ENCODE data around the gene ZCCHC7. TPM values are rescaled to one million over a fixed set of nuclear protein-coding genes. Genes with fewer than 3 reads are reported as not detected.

The ZCCHC7 gene
- total and polyA plus RNA-seq, 2 donors (not counting 3 experiments of a cell fraction or from before 2014, with no cell fraction given) = 7.4 to 14.8 TPM

DNA sequence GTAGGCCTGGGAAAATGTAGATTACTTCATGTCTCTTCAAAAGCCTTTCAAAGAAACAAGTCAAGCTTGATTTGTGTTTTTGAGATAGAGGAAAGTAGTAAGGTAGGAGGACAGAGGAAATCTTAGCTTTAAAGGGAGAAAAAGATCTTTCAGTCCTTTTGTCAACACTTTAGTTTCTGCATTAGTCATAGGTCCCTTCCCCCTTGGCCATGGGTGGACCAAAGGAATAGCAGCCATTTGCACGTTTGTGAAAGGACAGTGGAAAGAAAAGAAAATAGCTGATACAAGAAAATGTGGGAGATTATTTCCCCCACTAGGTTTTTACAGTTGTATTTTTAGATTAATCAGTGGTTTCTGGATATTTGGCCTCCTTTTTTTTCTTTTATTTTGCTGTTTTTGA lies 180.2 kb downstream of the ZCCHC7 start:
- no peak overlapping the region for H3K4me2 ChIP-seq (ENCODE audit: insufficient read depth, low read length)
- DNase-seq (ENCODE audit: low read depth, low spot score) = peak; percentile 25

GRCh38 chr9:37301042-37301853 lies 180.9 kb downstream of the ZCCHC7 start:
- Histone ChIP-seq H3K36me3 (ENCODE audit: control insufficient read depth in 2 of 2, extremely low read depth in 1 of 2, insufficient read depth in 2 of 2, low read length in 2 of 2) (peaks cover 0 to 3% of the 10 kb centered on the region in 2 experiments), H3K27me3 (ENCODE audit: control insufficient read depth in 2 of 2, insufficient read depth in 2 of 2, low read length in 2 of 2) (no peaks in the 10 kb centered on the region), H4K20me1 (replicated peaks; ENCODE audit: control insufficient read depth, extremely low read depth, insufficient read depth, low read length) (peaks cover 2% of the 10 kb centered on the region), H3K4me2 (ENCODE audit: insufficient read depth, low read length) (no peak overlapping the region), H3K4me3 (replicated peaks in 1 of 3; ENCODE audit: insufficient read depth in 1 of 3, low read depth in 1 of 3, low read length in 3 of 3) (no peak overlapping the region), H3K9me1 (replicated peaks; ENCODE audit: control insufficient read depth, extremely low read depth, insufficient read depth, low read length) (no peaks in the 10 kb centered on the region), H3K4me1 (ENCODE audit: control insufficient read depth, extremely low read depth, insufficient read depth, low read length) (no peaks in the 10 kb centered on the region), H3K9me3 (replicated peaks; ENCODE audit: control insufficient read depth, insufficient read depth, low read length) (no peaks in the 10 kb centered on the region), H3K79me2 (ENCODE audit: control insufficient read depth, insufficient read depth, low read length) (no peaks in the 10 kb centered on the region), H3K27ac (ENCODE audit: insufficient read depth, low read depth, low read length) (no peak overlapping the region), H3K9ac (replicated peaks; ENCODE audit: extremely low read depth, insufficient read depth, low read length) (no peak overlapping the region), H2AFZ (ENCODE audit: low read depth, low read length) (no peak overlapping the region)
- no peak for DNase-seq (ENCODE audit: low read depth, low spot score)
- intact Hi-C loops (cut with micrococcal nuclease) (no loop called here), dilution Hi-C loops (cut with MboI; ENCODE audit: extremely low pct_ligation_motif_present, low sequenced_read_pairs) (no loop called here)
- no TSS peak for BruUV-seq (replicated peaks)
- CTCF ChIA-PET = interaction anchor here (1.1 to 2.9 kb wide), 2 partner anchors 9 to 180 kb away, joined by 3 to 12 read pairs; partner anchors contain the start of gene ZCCHC7
- TF ChIP-seq, protein P1, sequence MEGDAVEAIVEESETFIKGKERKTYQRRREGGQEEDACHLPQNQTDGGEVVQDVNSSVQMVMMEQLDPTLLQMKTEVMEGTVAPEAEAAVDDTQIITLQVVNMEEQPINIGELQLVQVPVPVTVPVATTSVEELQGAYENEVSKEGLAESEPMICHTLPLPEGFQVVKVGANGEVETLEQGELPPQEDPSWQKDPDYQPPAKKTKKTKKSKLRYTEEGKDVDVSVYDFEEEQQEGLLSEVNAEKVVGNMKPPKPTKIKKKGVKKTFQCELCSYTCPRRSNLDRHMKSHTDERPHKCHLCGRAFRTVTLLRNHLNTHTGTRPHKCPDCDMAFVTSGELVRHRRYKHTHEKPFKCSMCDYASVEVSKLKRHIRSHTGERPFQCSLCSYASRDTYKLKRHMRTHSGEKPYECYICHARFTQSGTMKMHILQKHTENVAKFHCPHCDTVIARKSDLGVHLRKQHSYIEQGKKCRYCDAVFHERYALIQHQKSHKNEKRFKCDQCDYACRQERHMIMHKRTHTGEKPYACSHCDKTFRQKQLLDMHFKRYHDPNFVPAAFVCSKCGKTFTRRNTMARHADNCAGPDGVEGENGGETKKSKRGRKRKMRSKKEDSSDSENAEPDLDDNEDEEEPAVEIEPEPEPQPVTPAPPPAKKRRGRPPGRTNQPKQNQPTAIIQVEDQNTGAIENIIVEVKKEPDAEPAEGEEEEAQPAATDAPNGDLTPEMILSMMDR (IDR thresholded peaks at IDR 0.05; ENCODE audit: extremely low read depth in 1 of 2, insufficient read depth in 1 of 2, low read depth in 1 of 2, low read length in 2 of 2) = no peak
- TF ChIP-seq EZH2 (IDR thresholded peaks at IDR 0.05; ENCODE audit: borderline replicate concordance, low read depth, low read length, severe bottlenecking) = no peak
- TF ChIP-seq GATA2 (IDR thresholded peaks at IDR 0.05; ENCODE audit: insufficient read depth, insufficient read length, low read depth, low read length) = no peak
- TF ChIP-seq, protein P2, sequence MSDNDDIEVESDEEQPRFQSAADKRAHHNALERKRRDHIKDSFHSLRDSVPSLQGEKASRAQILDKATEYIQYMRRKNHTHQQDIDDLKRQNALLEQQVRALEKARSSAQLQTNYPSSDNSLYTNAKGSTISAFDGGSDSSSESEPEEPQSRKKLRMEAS (IDR thresholded peaks at IDR 0.05; ENCODE audit: insufficient read depth, insufficient read length) = no peak
- TF ChIP-seq FOS (IDR thresholded peaks at IDR 0.05; ENCODE audit: borderline replicate concordance, insufficient read depth, low read length) = no peak
- TF ChIP-seq JUN (IDR thresholded peaks at IDR 0.05; ENCODE audit: borderline replicate concordance, insufficient read depth, insufficient read length, low read depth) = no peak
- TF ChIP-seq MYC (IDR thresholded peaks at IDR 0.05; ENCODE audit: low read depth, low read length) = no peak
- TF ChIP-seq POLR2AphosphoS5 (IDR thresholded peaks at IDR 0.05; ENCODE audit: insufficient read depth, low read depth, low read length) = no peak
- POLR2A ChIA-PET = interaction anchor here (0.8 kb wide), 1 partner anchor 9 kb away, joined by 3 read pairs; no protein-coding TSS in a partner anchor
- no peak for FAIRE-seq

More for the DNA sequence above, 180.2 kb downstream of the ZCCHC7 start:
- Histone ChIP-seq H3K4me3 (replicated peaks in 1 of 3; ENCODE audit: insufficient read depth in 1 of 3, low read depth in 1 of 3, low read length in 3 of 3) (no peak overlapping the region), H3K27ac (ENCODE audit: insufficient read depth, low read depth, low read length) (no peak overlapping the region), H3K36me3 (ENCODE audit: control insufficient read depth in 2 of 2, extremely low read depth in 1 of 2, insufficient read depth in 2 of 2, low read length in 2 of 2) (peaks cover 0 to 3% of the 10 kb centered on the region in 2 experiments), H3K4me1 (ENCODE audit: control insufficient read depth, extremely low read depth, insufficient read depth, low read length) (peaks cover 2% of the 10 kb centered on the region), H3K9ac (replicated peaks; ENCODE audit: extremely low read depth, insufficient read depth, low read length) (no peak overlapping the region), H4K20me1 (replicated peaks; ENCODE audit: control insufficient read depth, extremely low read depth, insufficient read depth, low read length) (peaks cover 2% of the 10 kb centered on the region), H3K27me3 (ENCODE audit: control insufficient read depth in 2 of 2, insufficient read depth in 2 of 2, low read length in 2 of 2) (no peaks in the 10 kb centered on the region), H3K79me2 (ENCODE audit: control insufficient read depth, insufficient read depth, low read length) (no peaks in the 10 kb centered on the region), H2AFZ (ENCODE audit: low read depth, low read length) (no peak overlapping the region), H3K9me3 (replicated peaks; ENCODE audit: control insufficient read depth, insufficient read depth, low read length) (no peaks in the 10 kb centered on the region), H3K9me1 (replicated peaks; ENCODE audit: control insufficient read depth, extremely low read depth, insufficient read depth, low read length) (no peaks in the 10 kb centered on the region)
- BruUV-seq (replicated peaks) = no TSS peak
- ChIA-PET CTCF (interaction anchor here (1.1 to 2.9 kb wide), 3 partner anchors 9 to 180 kb away, joined by 3 to 12 read pairs (median 6); partner anchors contain the start of gene ZCCHC7), POLR2A (interaction anchor here (0.8 kb wide), 1 partner anchor 10 kb away, joined by 3 read pairs; no protein-coding TSS in a partner anchor)
- peak; percentile 46 for TF ChIP-seq FOS (IDR thresholded peaks at IDR 0.05; ENCODE audit: borderline replicate concordance, insufficient read depth, low read length)
- TF ChIP-seq JUN (IDR thresholded peaks at IDR 0.05; ENCODE audit: borderline replicate concordance, insufficient read depth, insufficient read length, low read depth) = no peak
- no peak for FAIRE-seq
- dilution Hi-C loops (cut with MboI; ENCODE audit: extremely low pct_ligation_motif_present, low sequenced_read_pairs) = no loop called here
- intact Hi-C loops (cut with micrococcal nuclease) = no loop called here
